GM18508 (cell line): ENCODE measurements around the gene FAM168B.
"Not testable (repeated sequence)": the region's sequence is repeated elsewhere in the genome, so short reads cannot be mapped to it uniquely, and the experiment has no call there.

Source experiments
- ATAC-seq: cut with Tn5 transposase; IDR thresholded peaks from one replicate; pipeline ENCODE4 v1.9.1; 2021; ENCODE audit warnings: moderate number of reproducible peaks; ENCODE audit not compliant: insufficient read depth, unreplicated experiment

The FAM168B gene

DNA sequence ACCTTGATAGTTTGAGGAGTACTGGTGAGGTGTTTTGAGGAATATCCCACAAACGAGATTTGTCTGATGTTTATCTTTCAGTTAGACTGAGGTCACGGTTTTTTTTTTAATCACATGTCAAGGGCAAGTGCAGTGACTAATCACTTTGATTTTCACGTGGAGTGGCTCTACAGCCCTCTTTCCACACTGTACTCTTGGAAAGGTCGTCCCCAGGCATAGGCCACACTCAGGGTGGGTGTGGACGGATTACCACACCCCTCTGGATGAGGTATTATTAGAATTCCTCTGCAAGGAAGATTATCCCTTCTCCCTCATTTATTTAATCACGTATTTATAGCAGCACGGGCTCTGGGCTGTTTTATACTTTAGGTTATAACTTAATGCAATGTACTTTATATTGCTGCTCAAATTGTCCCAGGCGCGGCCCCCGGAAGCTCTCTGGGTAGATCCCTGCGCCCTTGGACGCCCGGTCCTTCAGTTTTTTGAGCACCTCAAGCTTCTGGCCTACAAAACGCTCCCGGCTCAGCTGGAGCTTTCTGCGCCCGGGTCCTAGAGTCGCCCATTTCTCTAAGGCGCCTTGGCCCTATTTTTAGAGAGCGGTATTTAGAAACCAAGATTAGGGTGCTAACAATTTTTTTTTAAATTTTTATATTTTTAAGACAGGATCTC is 11.4 kb upstream of the FAM168B start:
- peak; percentile 43 for ATAC-seq

DNA sequence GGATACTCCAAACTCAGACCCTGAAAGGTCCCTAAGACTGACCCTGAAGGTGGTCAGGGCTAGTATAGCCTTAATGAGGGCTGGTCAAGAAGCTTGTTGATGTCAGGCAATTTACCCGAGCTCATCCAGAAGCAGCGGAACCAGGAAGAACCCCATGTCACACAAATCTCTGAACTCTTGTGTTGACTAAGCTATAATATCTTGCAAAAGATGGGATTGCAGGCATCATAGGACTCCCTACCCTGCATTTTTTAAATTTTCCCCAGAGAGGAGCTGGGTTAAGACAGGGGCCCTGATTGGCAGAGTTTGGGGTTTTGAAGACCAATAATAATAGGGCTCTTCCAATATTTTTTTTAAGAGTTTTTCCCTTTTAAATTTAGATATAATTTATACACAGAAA is 9.9 kb upstream of the FAM168B start:
- no peak for ATAC-seq

DNA sequence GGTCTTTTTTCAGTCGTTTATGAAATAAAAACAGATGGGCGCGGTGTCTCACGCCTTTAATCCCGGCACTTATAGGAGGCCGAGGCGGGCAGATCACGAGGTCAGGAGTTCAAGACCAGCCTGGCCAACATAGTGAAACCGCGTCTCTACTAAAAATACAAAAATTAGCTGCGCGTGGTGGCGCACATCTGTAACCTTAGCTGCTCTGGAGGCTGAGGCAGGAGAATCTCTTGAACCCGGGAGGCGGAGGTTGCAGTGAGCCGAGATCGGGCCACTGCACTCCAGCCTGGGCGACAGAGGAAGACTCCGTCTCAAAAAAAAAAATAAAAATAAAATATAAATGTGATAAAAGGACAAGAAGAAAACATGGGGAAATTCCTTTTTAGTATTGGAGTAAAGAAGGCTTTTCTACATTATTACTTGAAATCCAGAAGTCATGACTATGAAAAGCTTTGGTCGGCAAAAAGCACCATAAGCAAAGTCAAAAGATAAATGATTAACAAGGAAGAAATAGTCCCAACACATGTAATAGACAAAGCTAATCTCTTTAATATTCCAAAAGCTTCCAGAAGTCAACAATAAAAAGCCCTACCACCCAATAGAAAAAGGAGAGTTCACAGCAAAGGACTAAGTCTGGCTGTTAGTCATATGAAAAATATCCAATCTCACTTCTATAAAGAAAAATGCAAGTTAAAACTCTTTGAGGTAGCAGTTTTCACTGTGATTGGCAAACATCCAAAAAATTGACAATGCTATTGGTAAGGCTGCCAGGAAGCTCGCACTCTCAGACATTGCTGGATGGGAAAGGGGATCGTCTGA is 1.4 kb upstream of the FAM168B start:
- ATAC-seq = no peak

DNA sequence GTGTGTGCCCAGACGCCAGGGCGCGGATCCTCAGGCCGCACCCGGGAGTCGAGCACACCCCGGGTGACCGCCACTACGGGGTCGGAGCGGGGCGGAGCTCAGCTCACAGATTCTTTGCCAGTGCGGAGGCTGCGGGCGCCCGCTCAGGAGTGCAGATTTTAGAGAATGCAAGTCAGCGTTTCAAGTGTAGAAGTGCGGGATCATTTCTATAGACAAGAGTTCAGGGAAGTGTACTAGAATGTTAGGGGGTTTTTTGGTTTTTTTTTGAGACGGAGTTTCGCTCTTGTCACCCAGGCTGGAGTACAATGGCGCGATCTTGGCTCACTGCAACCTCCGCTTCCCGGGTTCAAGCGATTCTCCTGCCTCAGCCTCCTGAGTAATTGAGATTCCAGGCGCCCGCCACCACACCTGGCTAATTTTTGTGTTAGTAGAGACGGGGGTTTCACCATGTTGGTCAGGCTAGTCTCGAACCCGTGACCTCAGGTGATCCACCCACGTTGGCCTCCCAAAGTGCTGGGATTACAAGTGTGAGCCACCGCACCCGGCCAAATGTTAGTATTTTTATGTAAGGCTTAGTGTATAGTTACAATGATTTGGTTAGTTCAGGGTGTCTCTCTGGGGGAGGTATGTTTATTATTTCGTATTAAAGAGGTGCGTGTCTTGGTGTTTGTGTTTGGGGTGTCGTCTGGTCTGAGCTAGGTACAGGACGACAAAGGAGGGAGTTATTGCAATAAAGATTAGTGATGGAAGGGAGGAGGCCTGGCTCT is 619 bp upstream of the FAM168B start:
- ATAC-seq = peak; percentile 52

DNA sequence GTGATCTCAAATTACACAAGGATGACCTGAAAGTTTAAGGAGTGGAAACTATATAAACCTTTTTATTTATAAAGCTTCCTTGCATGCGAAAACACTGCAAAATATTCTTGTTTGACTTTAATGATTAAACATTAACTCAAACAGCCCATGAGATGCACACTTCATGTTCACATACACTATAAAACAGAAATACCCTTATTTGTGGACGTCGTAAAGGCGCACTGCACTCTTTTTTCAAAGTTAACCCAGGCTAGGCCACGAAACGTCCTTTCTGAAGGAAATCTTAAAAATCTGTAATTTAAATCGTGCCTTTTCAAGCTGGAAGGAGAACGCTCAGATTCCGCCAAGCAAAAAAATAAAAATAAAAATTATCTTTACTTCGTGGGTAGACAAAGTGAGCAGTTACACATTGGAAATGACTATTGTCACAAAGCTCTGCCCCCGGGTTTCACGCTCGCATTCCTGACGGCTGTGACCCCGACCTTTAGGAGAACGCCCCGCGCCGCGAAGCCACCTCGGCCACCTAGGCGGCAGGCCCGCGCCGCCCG is 728 bp downstream of the FAM168B start:
- ATAC-seq = no peak

DNA sequence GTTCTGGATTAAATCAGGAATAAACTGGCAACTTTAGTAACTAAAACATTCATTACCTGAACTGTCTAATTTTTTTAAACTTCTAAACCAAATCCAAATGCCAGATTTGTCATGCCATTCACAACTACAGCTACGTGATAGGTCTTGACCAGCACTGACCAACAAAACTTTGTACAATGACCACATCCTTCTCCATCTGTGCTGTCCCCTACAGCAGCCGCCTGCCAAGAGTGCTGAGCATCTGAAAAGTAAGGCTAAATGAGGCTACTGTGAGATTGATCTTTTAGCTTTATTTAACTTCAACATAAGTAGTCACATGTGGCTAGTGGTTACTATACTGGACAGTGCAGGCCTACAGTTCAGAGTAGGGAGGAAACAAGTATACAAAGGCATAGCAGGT is 7.6 kb downstream of the FAM168B start:
- no peak for ATAC-seq

DNA sequence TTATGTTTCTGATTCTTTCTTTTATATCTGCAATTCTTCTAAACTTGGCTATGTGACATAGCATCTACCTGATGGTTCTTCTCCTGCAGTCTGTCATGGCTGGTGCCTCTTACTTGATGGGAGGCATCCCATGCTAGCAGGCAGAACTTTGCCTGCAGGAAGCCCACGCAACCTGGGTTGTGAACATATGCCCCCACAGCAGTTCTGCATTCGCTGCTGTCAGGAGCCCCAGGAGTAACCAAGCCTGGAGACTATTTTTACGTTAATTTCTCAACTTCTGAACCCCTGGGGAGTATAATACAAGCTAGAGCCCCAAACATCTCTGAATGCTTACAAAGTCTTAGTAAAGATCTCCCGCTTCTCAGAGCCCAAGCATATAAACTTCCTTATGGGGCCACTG is 12.1 kb downstream of the FAM168B start:
- no peak for ATAC-seq

DNA sequence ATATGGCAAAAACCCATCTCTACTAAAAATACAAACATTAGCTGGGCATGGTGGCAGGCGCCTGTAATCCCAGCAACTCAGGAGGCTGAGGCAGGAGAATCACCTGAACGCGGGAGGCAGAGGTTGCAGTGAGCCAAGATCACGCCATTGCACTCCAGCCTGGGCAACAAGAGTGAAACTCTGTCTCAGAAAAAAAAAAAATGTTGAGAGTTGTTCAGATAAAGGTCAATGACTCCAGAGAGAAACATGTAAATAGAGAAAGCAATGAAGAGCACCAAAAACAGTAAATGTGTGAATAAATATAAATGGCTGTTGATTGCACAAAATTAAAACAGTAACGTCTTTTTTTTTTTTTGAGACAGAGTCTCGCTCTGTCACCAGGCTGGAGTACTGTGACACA is 13.3 kb downstream of the FAM168B start:
- ATAC-seq = not testable (repeated sequence)

DNA sequence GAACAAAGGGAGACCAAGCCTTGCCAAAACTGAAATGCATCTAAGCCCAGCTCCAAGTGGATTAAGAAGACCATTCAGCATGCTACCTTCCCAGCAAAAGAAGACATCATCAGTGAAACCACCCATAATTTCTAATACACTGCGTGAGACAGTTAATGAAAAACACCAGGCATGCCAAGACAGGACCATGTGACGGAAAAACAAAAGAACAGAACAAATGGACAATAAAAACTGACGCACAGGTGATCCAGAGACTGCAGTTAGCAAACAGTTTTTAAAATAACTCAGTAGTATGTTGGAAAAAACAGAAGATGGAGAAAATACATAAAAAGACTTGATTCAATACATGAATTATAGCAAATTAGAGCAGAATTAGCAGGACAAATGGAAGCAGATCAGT is 15.3 kb downstream of the FAM168B start:
- no peak for ATAC-seq

DNA sequence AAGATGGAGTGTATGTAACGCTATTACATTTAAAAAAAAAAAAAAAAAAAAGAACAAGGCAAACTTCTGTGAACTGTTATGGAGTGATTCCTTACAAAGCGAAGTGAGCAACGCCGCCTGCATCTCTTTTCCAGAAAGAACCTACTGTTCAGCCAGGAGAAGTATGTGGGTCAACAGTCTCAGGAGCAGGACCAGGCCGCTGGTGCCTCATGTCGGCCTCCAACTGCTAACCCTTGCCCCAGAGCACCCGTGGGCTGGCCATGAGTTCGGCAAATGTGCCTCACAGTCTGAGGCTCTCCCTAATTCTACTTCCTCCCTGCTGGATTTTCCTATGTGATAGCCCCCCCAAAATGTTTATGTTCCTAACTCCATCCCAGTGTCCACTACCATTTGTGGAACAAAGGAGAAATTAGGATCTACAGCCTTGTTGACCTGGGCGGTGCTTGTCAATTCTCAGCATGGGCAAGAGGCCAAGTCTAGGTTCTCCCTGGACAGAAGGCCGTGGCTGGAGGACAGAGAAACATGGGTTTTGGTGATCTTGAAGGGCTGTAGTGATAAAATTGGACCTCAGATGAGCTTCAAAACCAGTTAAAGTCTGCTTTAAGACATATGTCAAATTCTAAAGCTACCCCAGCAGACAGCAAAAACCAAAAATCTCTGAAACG is 15.9 kb downstream of the FAM168B start:
- ATAC-seq = no peak

DNA sequence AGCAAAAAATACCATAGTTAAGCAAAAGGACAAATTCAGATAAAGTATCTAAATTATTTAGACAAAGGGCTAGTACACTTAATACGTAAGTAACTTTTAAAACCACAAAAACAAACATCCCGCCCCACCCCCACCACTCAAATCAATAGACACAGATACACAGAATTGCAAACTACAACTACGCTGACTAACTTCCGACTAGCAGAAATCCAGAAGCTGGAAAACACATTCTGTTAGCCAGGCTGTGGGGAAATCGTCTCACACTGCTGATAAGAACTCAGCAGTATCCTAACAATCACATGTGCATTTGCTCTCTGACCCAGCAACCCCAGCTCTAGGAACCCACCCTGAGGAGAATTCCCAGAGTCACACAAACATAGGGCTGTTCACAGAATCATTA is 16.6 kb downstream of the FAM168B start:
- ATAC-seq = no peak

DNA sequence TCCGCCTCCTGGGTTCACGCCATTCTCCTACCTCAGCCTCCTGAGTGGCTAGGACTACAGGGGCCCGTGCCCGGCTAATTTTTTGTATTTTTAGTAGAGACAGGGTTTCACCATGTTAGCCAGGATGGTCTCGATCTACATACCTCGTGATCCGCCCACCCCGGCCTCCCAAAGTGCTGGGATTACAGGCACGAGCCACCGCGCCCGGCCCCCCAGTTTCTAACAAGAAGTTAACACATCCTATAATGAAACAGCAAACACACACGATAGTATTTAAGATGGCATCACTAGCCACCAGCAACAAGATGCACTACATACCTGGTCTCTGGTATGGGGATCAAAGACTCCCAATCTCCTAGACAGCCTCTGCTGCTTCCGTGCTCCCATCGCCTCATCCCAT is 17.7 kb downstream of the FAM168B start:
- ATAC-seq = not testable (repeated sequence)

DNA sequence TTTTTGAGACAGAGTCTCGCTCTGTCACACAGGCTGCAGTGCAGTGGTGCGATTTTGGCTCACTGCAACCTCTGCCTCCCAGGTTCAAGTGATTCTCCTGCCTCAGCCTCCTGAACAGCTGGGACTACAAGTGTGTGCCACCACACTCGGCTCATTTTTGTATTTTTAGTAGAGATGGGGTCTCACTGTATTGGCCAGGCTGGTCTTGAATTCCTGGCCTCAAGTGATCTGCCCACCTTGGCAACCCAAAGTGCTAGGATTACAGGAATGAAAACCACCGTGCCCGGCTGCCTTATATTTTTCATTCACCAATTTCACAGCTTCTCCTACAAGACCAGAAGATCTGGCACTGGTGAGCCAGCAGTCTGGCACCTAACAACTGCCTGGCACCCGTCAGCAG is 25.1 kb downstream of the FAM168B start:
- not testable (repeated sequence) for ATAC-seq

DNA sequence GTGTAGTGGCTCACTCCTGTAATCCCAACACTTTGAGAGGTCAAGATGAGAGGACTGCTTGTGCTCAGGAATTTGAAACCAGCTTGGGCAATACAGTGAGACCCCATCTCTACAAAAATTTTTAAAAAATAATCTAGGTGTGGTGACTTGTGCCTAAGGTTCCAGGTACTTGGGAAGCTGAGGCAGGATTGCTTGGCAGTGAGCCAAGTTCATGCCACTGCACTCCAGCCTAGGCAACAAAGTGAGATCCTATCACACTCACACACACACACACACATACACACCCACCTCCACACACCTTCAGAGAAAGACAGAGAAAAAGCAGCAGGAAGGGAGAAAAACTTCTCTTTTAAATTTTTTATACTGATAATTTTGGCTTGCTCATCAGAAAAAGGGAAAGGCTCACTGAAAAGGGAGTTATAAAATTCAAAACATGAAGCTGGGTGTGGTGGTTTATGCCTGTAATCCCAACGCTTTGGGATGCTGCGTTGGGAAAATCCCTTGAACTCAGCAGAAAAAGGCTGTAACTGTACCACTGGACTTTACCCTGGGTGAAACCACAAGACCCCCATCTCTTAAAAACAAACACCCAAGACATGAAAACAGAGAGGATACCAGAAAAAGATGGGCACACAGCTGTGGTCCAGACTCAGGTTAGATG is 25.7 kb downstream of the FAM168B start:
- ATAC-seq = no peak

DNA sequence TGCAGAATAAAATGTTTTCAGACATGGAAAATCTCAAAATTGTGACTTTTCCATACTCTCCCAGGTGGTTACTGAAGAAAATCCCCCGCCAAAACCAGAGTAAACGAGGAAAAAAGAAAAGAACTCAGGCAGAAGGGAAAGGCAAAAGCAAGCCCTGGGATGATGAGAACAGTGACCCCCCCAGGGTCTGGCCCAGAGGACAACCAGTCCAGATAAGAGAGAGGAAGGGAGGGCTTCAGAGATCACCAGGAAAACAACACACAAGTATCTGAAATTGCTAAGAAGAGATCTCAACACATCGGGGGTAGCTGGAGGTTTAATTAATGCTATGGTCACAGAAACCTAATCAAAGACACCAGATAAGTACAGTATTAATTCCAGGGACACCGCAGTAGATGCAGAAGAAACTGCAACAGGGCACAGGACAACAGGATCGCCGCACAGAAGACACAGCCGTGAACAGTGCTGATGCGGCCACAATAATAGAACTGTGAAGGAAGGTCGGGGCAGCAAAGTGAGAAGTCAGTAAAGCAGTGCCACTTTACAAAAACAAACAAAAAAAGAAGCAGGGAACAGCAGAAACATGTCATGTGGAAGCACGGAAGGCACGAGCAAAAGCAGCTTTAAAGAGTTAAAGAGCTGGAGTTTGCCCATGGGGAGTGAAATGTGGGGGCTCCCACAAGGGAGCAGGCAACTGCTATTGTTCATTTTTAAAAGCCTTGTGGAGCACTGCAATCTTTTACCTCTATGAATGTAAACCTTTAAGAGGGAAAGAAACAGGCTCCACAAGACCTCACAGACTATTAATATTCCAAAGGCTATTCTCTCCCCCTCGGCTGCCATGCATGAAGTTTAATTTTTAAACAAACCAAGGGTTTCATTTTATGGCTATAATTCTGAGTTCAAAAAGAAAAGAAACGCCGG is 28.4 kb downstream of the FAM168B start:
- ATAC-seq = no peak

DNA sequence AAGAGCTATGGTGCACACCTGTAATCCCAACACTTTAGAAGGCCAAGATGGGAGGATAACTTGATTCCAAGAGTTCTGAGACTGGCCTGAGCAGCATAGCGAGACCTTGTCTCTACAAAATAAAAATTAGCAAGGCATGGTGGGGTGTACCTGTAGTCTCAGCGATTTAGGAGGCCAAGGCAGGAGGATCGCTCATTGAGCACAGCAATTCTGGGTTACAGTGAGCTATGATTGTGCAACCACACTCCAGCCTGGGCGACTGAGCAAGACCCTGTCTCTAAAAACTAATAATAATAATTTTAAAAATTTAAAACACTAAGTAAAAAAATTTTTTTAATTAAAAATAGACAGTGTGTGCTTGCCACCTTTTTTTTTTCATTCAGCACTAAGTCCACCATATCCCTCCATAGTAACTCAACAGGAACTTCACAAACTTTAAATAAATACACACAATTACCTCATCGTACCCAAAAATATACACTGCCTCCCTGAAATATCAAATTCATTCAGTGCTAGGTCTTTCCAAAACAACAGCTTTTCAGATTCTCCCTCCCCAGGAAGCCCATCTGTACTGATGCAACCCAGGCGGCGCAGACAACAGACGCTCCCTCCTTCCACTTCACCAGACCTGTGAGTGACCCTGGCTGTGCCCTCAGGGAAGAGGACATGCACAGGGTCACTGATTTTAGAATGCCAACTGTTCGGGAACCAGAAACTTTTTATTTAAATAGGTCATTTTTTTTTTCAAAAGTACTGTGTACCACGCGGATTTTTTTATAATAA is 29.6 kb downstream of the FAM168B start:
- no peak for ATAC-seq

DNA sequence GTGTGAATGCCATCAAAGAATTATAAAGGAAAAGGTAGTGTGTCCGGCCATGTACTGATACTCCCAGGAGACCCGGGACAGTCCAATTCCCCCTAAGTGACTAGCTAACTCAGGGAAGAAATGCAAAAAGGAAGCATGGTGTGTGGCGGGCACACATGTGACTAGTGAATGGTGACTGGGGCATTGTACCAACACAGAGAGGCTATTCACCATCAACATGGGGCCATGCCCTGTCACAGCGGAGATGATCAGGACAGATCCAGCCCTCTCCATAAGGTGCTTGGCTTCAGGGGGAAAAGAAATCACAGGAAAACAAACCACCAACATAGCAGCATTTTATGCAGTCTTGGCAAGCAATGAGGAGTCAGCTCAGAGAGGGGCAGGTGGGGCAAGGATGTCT is 34.3 kb downstream of the FAM168B start:
- ATAC-seq = no peak

DNA sequence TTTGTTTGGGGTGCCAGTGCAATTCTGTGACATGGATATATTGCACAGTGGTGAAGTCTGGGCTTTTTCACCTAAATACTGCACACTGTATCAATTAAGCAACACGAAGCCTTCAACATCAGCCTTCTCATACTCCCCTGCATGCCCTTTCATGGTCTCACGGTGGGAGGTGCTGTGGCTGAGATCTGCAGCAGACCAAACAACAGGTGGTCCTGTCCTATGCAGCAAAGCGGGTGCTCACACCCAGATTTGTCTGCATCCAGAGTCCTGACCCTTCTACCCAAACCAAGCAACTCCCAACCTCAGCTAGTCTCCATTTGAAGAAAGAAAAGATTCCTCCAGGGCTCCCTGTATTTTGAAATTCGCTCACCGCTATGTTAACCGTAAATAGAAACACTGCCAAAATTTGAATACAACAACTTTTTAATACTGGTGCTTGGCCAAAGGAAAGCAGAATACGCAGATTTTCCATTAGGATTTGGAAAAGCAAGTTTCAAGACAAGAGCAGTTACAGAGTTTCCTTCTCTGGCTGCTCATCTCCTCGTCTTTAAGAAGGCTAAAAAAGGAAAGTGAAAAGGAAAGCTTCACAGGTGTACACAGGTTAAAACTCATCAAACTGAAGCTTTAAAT is 34.9 kb downstream of the FAM168B start:
- no peak for ATAC-seq
